GM23248 (cell line): Measurements from ENCODE around the gene CORIN. TPM values are rescaled to one million over a fixed set of nuclear protein-coding genes. Genes with fewer than 3 reads are reported as not detected.
"Not testable (repeated sequence)": the region's sequence is repeated elsewhere in the genome, so short reads cannot be mapped to it uniquely, and the experiment has no call there.

Experiments
- DNase-seq: peaks from one replicate; pipeline ENCODE4 v3.0.0-alpha.2; 2015
- H2AFZ ChIP-seq: fragments of 200-600 bp; sonication (generic); 2 replicates; pipeline ENCODE4 v1.6.1; 2016; ENCODE audit warnings: antibody characterized with exemption
- H3F3A ChIP-seq: fragments of 200-600 bp; sonication (generic); 2 replicates; pipeline ENCODE4 v1.6.1; 2016; ENCODE audit warnings: mild to moderate bottlenecking, antibody characterized with exemption, mixed run types; ENCODE audit not compliant: insufficient read depth
- H3K27ac ChIP-seq: fragments of 200-600 bp; sonication (generic); 2 replicates; pipeline ENCODE4 v1.5.1; 2016; ENCODE audit warnings: mild to moderate bottlenecking
- H3K27me3 ChIP-seq: fragments of 200-600 bp; sonication (generic); replicated peaks from 2 replicates; pipeline ENCODE4 v1.6.1; 2016; ENCODE audit warnings: mild to moderate bottlenecking; ENCODE audit not compliant: insufficient read depth
- H3K36me3 ChIP-seq: fragments of 200-600 bp; sonication (generic); 2 replicates; pipeline ENCODE4 v1.6.1; 2016; ENCODE audit warnings: low read depth, mild to moderate bottlenecking
- H3K4me1 ChIP-seq: fragments of 200-600 bp; sonication (generic); 2 replicates; pipeline ENCODE4 v1.6.1; 2016; ENCODE audit warnings: mild to moderate bottlenecking; ENCODE audit not compliant: insufficient read depth
- H3K4me2 ChIP-seq: fragments of 200-600 bp; sonication (generic); one replicate; pipeline ENCODE4 v1.6.1; 2016; ENCODE audit warnings: mild to moderate bottlenecking; ENCODE audit not compliant: unreplicated experiment
- H3K4me3 ChIP-seq: fragments of 200-600 bp; sonication (generic); 2 replicates; pipeline ENCODE4 v1.5.1; 2016; ENCODE audit warnings: mild to moderate bottlenecking
- H3K79me2 ChIP-seq: fragments of 200-600 bp; sonication (generic); 2 replicates; pipeline ENCODE4 v1.6.1; 2016; ENCODE audit warnings: mild to moderate bottlenecking; ENCODE audit not compliant: insufficient read depth
- H3K9ac ChIP-seq: fragments of 200-600 bp; sonication (generic); 2 replicates; pipeline ENCODE4 v1.6.1; 2016; ENCODE audit warnings: mild to moderate bottlenecking
- H3K9me2 ChIP-seq: fragments of 200-600 bp; sonication (generic); 2 replicates; pipeline ENCODE4 v1.6.1; 2016; ENCODE audit warnings: mixed run types, mild to moderate bottlenecking, moderate library complexity; ENCODE audit not compliant: insufficient read depth
- H3K9me3 ChIP-seq: fragments of 200-600 bp; sonication (generic); one replicate; pipeline ENCODE4 v1.6.1; 2017; ENCODE audit warnings: low read depth
- H4K20me1 ChIP-seq: fragments of 200-600 bp; sonication (generic); 2 replicates; pipeline ENCODE4 v1.6.0; 2016; ENCODE audit not compliant: insufficient read depth
- EZH2 ChIP-seq: fragments of 200-600 bp; sonication (generic); IDR thresholded peaks from 2 replicates; pipeline ENCODE4 v1.6.1; 2018; ENCODE audit warnings: antibody characterized with exemption, mild to moderate bottlenecking; ENCODE audit not compliant: insufficient read depth, poor library complexity, severe bottlenecking
- EZH2phosphoT487 ChIP-seq: fragments of 200-600 bp; sonication (generic); IDR thresholded peaks from 2 replicates; pipeline ENCODE4 v1.6.1; 2018; ENCODE audit warnings: antibody characterized with exemption, moderate library complexity, mild to moderate bottlenecking, low read depth; ENCODE audit not compliant: insufficient read depth
- WGBS, 2 experiments: methylation state at CpG; one replicate each; pipeline ENCODE4 v1.1.6; 2015 to 2017; ENCODE audit warnings: low lambda C conversion rate in 2 of 2, low coverage in 1 of 2; ENCODE audit errors: missing lambda C conversion rate in 2 of 2; 5-methylcytosine and 5-hydroxymethylcytosine counted together
- in situ Hi-C: fragments of 300-500 bp; cut with MboI; formaldehyde crosslinking; loops from 2 replicates; pipeline ENCODE4 v1.15.0; 2020
- microRNA-seq: library from miRNA; unstranded; fragments of <30 nt; microRNA quantifications from one replicate; pipeline ENCODE4, GENCODE V29; 2016; ENCODE audit warnings: borderline number of aligned reads
- polyA plus RNA-seq: library from polyadenylated mRNA; unstranded; fragments of >200 nt; fragmentation: Nextera tagmentation; extraction: Ambion mirVana; gene quantifications from 2 replicates; pipeline ENCODE4 v1.2.1, GENCODE V29; 2016
- small RNA-seq: library from RNA; depleted of rRNA; stranded (forward); fragments of <200 nt; gene quantifications from one replicate; pipeline ENCODE3, GENCODE V24; 2014; ENCODE audit warnings: low read depth, low replicate concordance
- total RNA-seq: library from RNA; depleted of rRNA; stranded (reverse); fragments of >200 nt; shearing (Covaris generic); gene quantifications from 2 replicates; pipeline ENCODE4 v1.2.3, GENCODE V29; 2014; rRNA removed

CORIN gene
- total and polyA plus RNA-seq, 2 experiments from 2014 or later, result 0.70 to 0.86 TPM

GRCh38 chr4:47550899-47551548, 286.8 kb downstream of the CORIN start:
- TF ChIP-seq EZH2 (no peak), EZH2phosphoT487 (no peak)
- no peak overlapping the region for H3K4me2 ChIP-seq

GRCh38 chr4:47550357-47550756, 287.5 kb downstream of the CORIN start:
- H3K79me2 ChIP-seq, H3K27ac ChIP-seq, H3K4me2 ChIP-seq, H3K9ac ChIP-seq, H3K9me2 ChIP-seq, H2AFZ ChIP-seq, in situ Hi-C loops, H3K4me3 ChIP-seq, H4K20me1 ChIP-seq, H3F3A ChIP-seq, DNase-seq, H3K27me3 ChIP-seq, H3K9me3 ChIP-seq: not testable (repeated sequence)
- Histone ChIP-seq H3K4me1 (peaks cover 14% of the 10 kb centered on the region), H3K36me3 (peaks cover 57% of the 10 kb centered on the region)
- 91 to 94% methylated on average over 7 of the region's 7 CpGs for WGBS, 2 experiments

More at GRCh38 chr4:47550899-47551548, 286.8 kb downstream of the CORIN start:
- no peak overlapping the region for H3K4me3 ChIP-seq
- no peak overlapping the region for H3K9ac ChIP-seq
- H3K79me2 ChIP-seq, result no peaks in the 10 kb centered on the region
- peaks cover 52% of the 10 kb centered on the region for H3K36me3 ChIP-seq
- no peak overlapping the region for H2AFZ ChIP-seq
- no peaks in the 10 kb centered on the region for H3K9me3 ChIP-seq
- H3K27me3 ChIP-seq, result no peaks in the 10 kb centered on the region
- WGBS, 2 experiments, result 96 to 99% methylated on average over 7 of the region's 7 CpGs
- peak overlapping the region; percentile 56 for H3K27ac ChIP-seq
- H3K9me2 ChIP-seq, result no peaks in the 10 kb centered on the region
- in situ Hi-C loops, result no loop called here
- H4K20me1 ChIP-seq, result no peaks in the 10 kb centered on the region
- H3K4me1 ChIP-seq, result peaks cover 14% of the 10 kb centered on the region
- no peak for DNase-seq
- H3F3A ChIP-seq, result peaks cover 8% of the 10 kb centered on the region

Small RNA genes within 50 kb of the gene (microRNA-seq; reads per million reads assigned to microRNA genes)
- gene MIR8053, result not detected

Small RNA genes within 50 kb of the gene (small RNA-seq; reads per million reads assigned to genes)
- not detected for gene MIR8053

Other genes with a start within 250 kb of the CORIN start
- 3.8 and 4.6 TPM in 2 replicates for gene NFXL1, start 76.5 kb upstream of the CORIN start, total RNA-seq
- gene NFXL1, start 76.5 kb upstream of the CORIN start, polyA plus RNA-seq, result 6.3 and 7.7 TPM in 2 replicates
- gene CNGA1, start 178.6 kb upstream of the CORIN start, total RNA-seq, result not detected in 2 replicates
- not detected in 2 replicates for gene CNGA1, start 178.6 kb upstream of the CORIN start, polyA plus RNA-seq
- gene NIPAL1, start 178.7 kb upstream of the CORIN start, total RNA-seq, result 3.7 TPM in 1 of 2 replicates, not detected in the other
- gene NIPAL1, start 178.7 kb upstream of the CORIN start, polyA plus RNA-seq, result 0.76 and 0.95 TPM in 2 replicates